ENCODE results near the gene CD55. TPM values are rescaled to one million over a fixed set of nuclear protein-coding genes. Genes with fewer than 3 reads are reported as not detected.

Gene CD55
- total and polyA plus RNA-seq, 4 donors = 160 to 293 (median 255) TPM

- H3K9ac ChIP-seq (ENCODE audit: insufficient read depth in 1 of 2, low read length in 2 of 2) = no peak overlapping the region
- H3K27ac ChIP-seq (ENCODE audit: low read depth in 1 of 2, low read length in 1 of 2) = no peak overlapping the region
- no peak for TF ChIP-seq CTCF (IDR thresholded peaks at IDR 0.05; ENCODE audit: control extremely low read depth, extremely low read depth)
- DNase-seq (no peak), ATAC-seq (ENCODE audit: insufficient read depth, low FRiP score) (no peak)
- no peak overlapping the region for H3K4me3 ChIP-seq
- no peaks in the 10 kb centered on the region for H3K27me3 ChIP-seq (ENCODE audit: control insufficient read depth in 3 of 3, insufficient read depth in 3 of 3, low read length in 2 of 3)
- no peaks in the 10 kb centered on the region for H3K9me3 ChIP-seq (ENCODE audit: control insufficient read depth in 4 of 4, insufficient read depth in 3 of 4, low read length in 3 of 4)
- peaks cover 0 to 10% (median 0%) of the 10 kb centered on the region in 5 donors for H3K4me1 ChIP-seq (ENCODE audit: control insufficient read depth in 5 of 5, insufficient read depth in 5 of 5, low read length in 5 of 5)
- WGBS, 2 donors = 57 to 66% methylated on average over 2 of the region's 2 CpGs
- H3K36me3 ChIP-seq (ENCODE audit: control insufficient read depth in 4 of 4, insufficient read depth in 4 of 4, low read length in 4 of 4) = no peaks in the 10 kb centered on the region
These were observed 38.7 kb upstream of the CD55 start for GRCh38 chr1:207282496-207283380.

DNA sequence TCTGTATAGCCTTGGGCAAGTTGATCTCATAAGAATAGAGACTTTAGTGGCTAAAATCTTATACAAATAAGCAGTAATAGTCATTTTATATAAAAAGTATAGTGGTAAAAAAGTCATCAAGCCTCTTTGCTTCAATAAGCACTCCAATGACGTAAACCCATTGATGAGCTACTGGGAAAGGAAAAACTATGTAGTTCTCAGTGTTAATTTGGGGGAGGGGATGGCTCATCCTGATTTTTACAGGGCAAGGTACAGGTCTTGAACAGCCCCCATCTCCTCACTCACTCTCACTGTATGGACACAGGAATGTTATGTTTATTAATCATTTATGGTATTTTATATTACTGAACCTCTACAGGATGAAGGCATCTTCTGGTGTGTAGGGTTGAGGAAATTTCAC, 38.1 kb upstream of the CD55 start:
- Histone ChIP-seq H3K36me3 (ENCODE audit: control insufficient read depth in 4 of 4, insufficient read depth in 4 of 4, low read length in 4 of 4) (no peaks in the 10 kb centered on the region), H3K27me3 (ENCODE audit: control insufficient read depth in 3 of 3, insufficient read depth in 3 of 3, low read length in 2 of 3) (no peaks in the 10 kb centered on the region), H3K4me3 (no peak overlapping the region), H3K9ac (ENCODE audit: insufficient read depth in 1 of 2, low read length in 2 of 2) (no peak overlapping the region), H3K27ac (ENCODE audit: low read depth in 1 of 2, low read length in 1 of 2) (no peak overlapping the region), H3K9me3 (ENCODE audit: control insufficient read depth in 4 of 4, insufficient read depth in 3 of 4, low read length in 3 of 4) (no peaks in the 10 kb centered on the region), H3K4me1 (ENCODE audit: control insufficient read depth in 5 of 5, insufficient read depth in 5 of 5, low read length in 5 of 5) (peaks cover 0 to 10% (median 0%) of the 10 kb centered on the region in 5 donors)
- no peak for TF ChIP-seq CTCF (IDR thresholded peaks at IDR 0.05; ENCODE audit: control extremely low read depth, extremely low read depth)
- ATAC-seq (ENCODE audit: insufficient read depth, low FRiP score) (no peak), DNase-seq (no peak)
- WGBS, 2 donors = 95 to 97% methylated on average over 1 of the region's 1 CpG

GRCh38 chr1:207284209-207284897, 37.1 kb upstream of the CD55 start:
- WGBS, 2 donors = 71 to 78% methylated on average over 5 of the region's 5 CpGs
- no peak for TF ChIP-seq CTCF (IDR thresholded peaks at IDR 0.05; ENCODE audit: control extremely low read depth, extremely low read depth)
- Histone ChIP-seq H3K36me3 (ENCODE audit: control insufficient read depth in 4 of 4, insufficient read depth in 4 of 4, low read length in 4 of 4) (no peaks in the 10 kb centered on the region), H3K9me3 (ENCODE audit: control insufficient read depth in 4 of 4, insufficient read depth in 3 of 4, low read length in 3 of 4) (no peaks in the 10 kb centered on the region), H3K27ac (ENCODE audit: low read depth in 1 of 2, low read length in 1 of 2) (no peak overlapping the region), H3K27me3 (ENCODE audit: control insufficient read depth in 3 of 3, insufficient read depth in 3 of 3, low read length in 2 of 3) (no peaks in the 10 kb centered on the region), H3K4me3 (no peak overlapping the region), H3K9ac (ENCODE audit: insufficient read depth in 1 of 2, low read length in 2 of 2) (no peak overlapping the region), H3K4me1 (ENCODE audit: control insufficient read depth in 5 of 5, insufficient read depth in 5 of 5, low read length in 5 of 5) (peaks cover 0 to 10% (median 0%) of the 10 kb centered on the region in 5 donors)
- DNase-seq (no peak), ATAC-seq (ENCODE audit: insufficient read depth, low FRiP score) (no peak)
